ENCODE data around the gene LRMDA. TPM values are rescaled to one million over a fixed set of nuclear protein-coding genes. Genes with fewer than 3 reads are reported as not detected.

Gene LRMDA
- total and polyA plus RNA-seq, 2 of the 13 experiments (the other 11 are each of a cell fraction or from before 2014, with no cell fraction given) = 13.4 to 22.0 TPM

- TF ChIP-seq PATZ1 (CRISPR knock-in tag; IDR thresholded peaks at IDR 0.05) (peak; percentile 49), ZNF710 (CRISPR knock-in tag; IDR thresholded peaks at IDR 0.05; ENCODE audit: borderline replicate concordance) (no peak), KAT7 (CRISPR knock-in tag; IDR thresholded peaks at IDR 0.05; ENCODE audit: borderline replicate concordance) (no peak), NFIC (IDR thresholded peaks at IDR 0.05; ENCODE audit: low read length) (no peak), ZC3H13 (CRISPR knock-in tag; IDR thresholded peaks at IDR 0.05) (no peak), ARID3A (IDR thresholded peaks at IDR 0.05; ENCODE audit: low read depth, low read length) (no peak), ZNF609 (CRISPR knock-in tag; IDR thresholded peaks at IDR 0.05; ENCODE audit: borderline replicate concordance) (no peak), ZNF205 (CRISPR knock-in tag; IDR thresholded peaks at IDR 0.05) (no peak), DMAP1 (CRISPR knock-in tag; IDR thresholded peaks at IDR 0.05) (no peak), TCF12 (IDR thresholded peaks at IDR 0.05) (no peak), TCF12 (CRISPR knock-in tag; IDR thresholded peaks at IDR 0.05) (no peak), NCOA2 (CRISPR knock-in tag; IDR thresholded peaks at IDR 0.05) (peak; percentile 56), IKZF4 (CRISPR knock-in tag; IDR thresholded peaks at IDR 0.05; ENCODE audit: borderline replicate concordance, low read depth, not compliant biosample characterization) (no peak), ZBTB20 (CRISPR knock-in tag; IDR thresholded peaks at IDR 0.05; ENCODE audit: borderline replicate concordance, low read depth) (no peak), EP300 (IDR thresholded peaks at IDR 0.05; ENCODE audit: low read depth in 2 of 2, low read length in 2 of 2) (peak in 1 of 2 experiments; percentile 46; a peak in 2 of 4 replicates), EP300 (CRISPR knock-in tag; IDR thresholded peaks at IDR 0.05; ENCODE audit: borderline replicate concordance) (no peak), JUN (CRISPR knock-in tag; IDR thresholded peaks at IDR 0.05) (no peak), ZNF704 (CRISPR knock-in tag; IDR thresholded peaks at IDR 0.05; ENCODE audit: borderline replicate concordance) (no peak)
These were observed 468.5 kb downstream of the LRMDA start (continued) for GRCh38 chr10:75899816-75900390.

All from HepG2 (cell line).